Activated T-cell treated with anti-CD3 and anti-CD28 coated beads, Interleukin-2, amount 50 U/mL, for 72 hours (primary cell): ENCODE results near the gene ABCG4. TPM values are rescaled to one million over a fixed set of nuclear protein-coding genes. Genes with fewer than 3 reads are reported as not detected.
"Not testable (repeated sequence)": the region's sequence is repeated elsewhere in the genome, so short reads cannot be mapped to it uniquely, and the experiment has no call there.

Experiments
- ATAC-seq, 2 donors: fragments of 150-1000 bp; cut with Tn5 transposase; replicated peaks in 1 of 2; 2 replicates each; pipeline ENCODE4 v1.10.0; 2021; ENCODE audit warnings: moderate library complexity in 2 of 2, mild to moderate bottlenecking in 1 of 2
- DNase-seq, 2 donors: peaks; one replicate each; pipeline ENCODE4 v3.0.0; 2021 to 2022; ENCODE audit warnings: mixed read lengths in 1 of 2
- H3K27ac Mint-ChIP-seq: one replicate; pipeline ENCODE4 v1.8.0; 2022; ENCODE audit warnings: mild to moderate bottlenecking, moderate library complexity, mixed read lengths
- H3K27me3 Mint-ChIP-seq: one replicate; pipeline ENCODE4 v1.8.0; 2022; ENCODE audit warnings: low read depth, mixed read lengths
- H3K36me3 Mint-ChIP-seq, 2 donors: one replicate each; pipeline ENCODE4 v1.8.0; 2022; ENCODE audit warnings: mixed read lengths in 2 of 2, mild to moderate bottlenecking in 1 of 2; ENCODE audit not compliant: insufficient read depth in 2 of 2
- H3K4me1 Mint-ChIP-seq: one replicate; pipeline ENCODE4 v1.8.0; 2022; ENCODE audit warnings: low read depth, mixed read lengths
- H3K4me3 Mint-ChIP-seq, 2 donors: one replicate each; pipeline ENCODE4 v1.8.0; 2022; ENCODE audit warnings: mild to moderate bottlenecking in 2 of 2, mixed read lengths in 2 of 2, moderate library complexity in 2 of 2
- H3K9me3 Mint-ChIP-seq, 2 donors: one replicate each; pipeline ENCODE4 v1.8.0; 2022; ENCODE audit warnings: mixed read lengths in 2 of 2
- total RNA-seq, 2 donors: library from RNA; stranded (reverse); gene quantifications; one replicate each; pipeline ENCODE4 v1.2.3, GENCODE V29; 2022

Gene ABCG4
- total RNA-seq, 2 donors from 2014 or later, result 0.09 to 0.24 TPM

DNA sequence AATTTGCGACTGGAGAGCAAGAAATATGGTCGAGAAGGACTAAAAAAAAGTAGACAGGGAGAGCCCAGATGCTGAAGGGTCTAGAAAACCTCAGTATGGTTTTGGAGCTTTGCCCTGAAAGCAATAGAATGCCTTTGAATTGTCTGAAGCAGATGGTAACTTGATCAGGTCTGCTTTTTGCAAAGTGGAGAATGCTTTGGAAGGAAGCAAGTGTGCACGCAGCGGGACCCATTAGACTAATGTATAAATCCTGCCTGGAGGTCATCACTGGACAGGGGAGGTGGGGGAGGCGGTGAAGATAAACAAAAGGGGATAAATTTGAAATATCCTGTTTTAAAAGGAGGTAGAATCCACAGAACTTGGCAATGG, 28.2 kb upstream of the ABCG4 start:
- H3K4me3 Mint-ChIP-seq, result peak overlapping the region; percentile 94
- H3K27me3 Mint-ChIP-seq, result no peaks in the 10 kb centered on the region
- ATAC-seq, result no peak
- peak overlapping the region; percentile 82 for H3K27ac Mint-ChIP-seq
- DNase-seq, result no peak
- H3K36me3 Mint-ChIP-seq, result peaks cover 2 to 6% of the 10 kb centered on the region in 2 donors
- H3K9me3 Mint-ChIP-seq, result no peaks in the 10 kb centered on the region
- H3K4me1 Mint-ChIP-seq, result peaks cover 44% of the 10 kb centered on the region

DNA sequence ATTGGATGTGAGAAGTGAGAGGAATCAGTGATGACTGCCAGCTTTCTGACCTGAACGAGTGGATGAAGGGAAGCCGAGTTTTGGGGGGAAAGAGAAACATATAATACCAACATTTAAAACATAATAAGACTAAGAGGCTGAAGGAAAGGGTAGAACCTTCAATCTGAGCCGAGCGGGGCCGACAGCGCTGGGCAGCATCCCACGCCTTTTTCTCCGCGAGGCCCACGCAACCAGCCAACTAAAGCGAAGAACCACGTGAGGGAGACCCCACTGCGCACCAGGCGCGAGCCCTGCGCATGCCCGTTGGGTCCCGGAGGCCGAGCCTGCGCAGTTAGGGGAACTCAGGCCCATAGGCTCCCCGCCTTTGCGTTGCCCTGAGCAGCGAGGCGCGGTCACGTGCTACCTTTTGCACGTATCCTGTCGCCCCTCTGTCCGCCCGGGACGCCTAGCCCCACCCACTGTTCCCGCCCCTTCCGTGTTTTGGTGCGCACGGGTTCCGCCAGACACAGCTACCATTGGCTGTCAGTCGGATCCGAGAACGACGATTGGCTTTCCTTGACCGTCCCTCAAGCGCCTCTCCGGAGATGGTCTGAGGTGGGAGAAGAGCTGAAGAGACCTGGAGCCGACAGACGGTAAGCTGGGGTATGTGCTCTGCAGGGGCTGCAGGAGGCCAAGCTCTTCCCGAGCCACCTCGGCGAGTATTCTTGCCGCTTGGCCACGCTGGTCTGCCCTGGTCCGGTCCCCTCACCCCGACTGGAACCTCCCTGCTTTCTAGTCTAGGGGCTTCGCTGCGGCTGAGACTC, 27.6 kb upstream of the ABCG4 start, which contains the start of gene HINFP:
TSS of gene HINFP (plus strand) at position 573 of the 803 bp plus-strand sequence. CDS start 5,365 bp downstream, outside the sequence.
- ATAC-seq (peak; percentile 97 to 98), DNase-seq (peak; percentile 99 to 100)
- Mint-ChIP-seq H3K9me3 (no peaks in the 10 kb centered on the region), H3K36me3 (peaks cover 2 to 6% of the 10 kb centered on the region in 2 donors), H3K27ac (peak within 1 kb of the TSS; percentile 91), H3K4me3 (peak within 1 kb of the TSS; percentile 94), H3K4me1 (peaks cover 39% of the 10 kb centered on the region), H3K27me3 (no peaks in the 10 kb centered on the region)

DNA sequence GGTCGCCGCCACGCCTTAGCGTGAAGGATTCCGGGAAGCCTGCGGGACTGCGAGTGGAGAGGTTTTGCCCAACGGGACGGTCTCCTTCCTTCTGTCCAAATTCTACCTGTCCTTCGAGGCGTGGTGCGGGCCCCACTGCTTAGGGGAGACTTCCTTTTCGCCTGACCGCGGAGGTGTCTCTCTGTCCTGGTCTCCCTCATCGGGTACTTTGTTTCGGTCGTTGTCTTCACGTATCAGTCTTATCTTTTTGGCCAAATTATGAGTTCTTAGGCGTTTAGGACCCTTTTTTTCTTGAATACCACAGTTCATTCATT, 27.1 kb upstream of the ABCG4 start:
- ATAC-seq, result peak in 1 of 2 donors; percentile 3
- peaks cover 37% of the 10 kb centered on the region for H3K4me1 Mint-ChIP-seq
- H3K4me3 Mint-ChIP-seq, result peak overlapping the region; percentile 94
- H3K9me3 Mint-ChIP-seq, result no peaks in the 10 kb centered on the region
- H3K27me3 Mint-ChIP-seq, result no peaks in the 10 kb centered on the region
- no peak for DNase-seq
- H3K27ac Mint-ChIP-seq, result peak overlapping the region; percentile 91
- peaks cover 2 to 7% of the 10 kb centered on the region in 2 donors for H3K36me3 Mint-ChIP-seq

DNA sequence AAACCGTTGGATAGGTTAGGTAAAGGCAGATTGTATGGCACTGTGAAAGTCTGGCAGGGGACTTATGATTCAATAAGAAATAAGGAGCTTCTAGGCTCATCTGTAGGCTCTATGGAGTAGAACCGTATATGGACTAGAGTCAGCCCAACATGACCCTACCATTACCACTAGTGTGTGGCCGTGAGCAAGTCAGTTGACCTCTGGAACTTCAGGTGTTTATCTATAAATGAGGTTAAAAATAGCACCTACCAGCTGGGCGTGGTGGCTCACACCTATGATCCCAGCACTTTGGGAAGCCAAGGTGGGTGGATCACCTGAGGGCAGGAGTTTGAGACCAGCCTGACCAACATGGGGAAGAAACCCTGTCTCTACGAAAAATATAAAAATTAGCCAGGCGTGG, 23.0 kb upstream of the ABCG4 start:
- Mint-ChIP-seq H3K36me3 (peaks cover 2 to 14% of the 10 kb centered on the region in 2 donors), H3K4me3 (no peak overlapping the region), H3K9me3 (no peaks in the 10 kb centered on the region), H3K27ac (no peak overlapping the region), H3K27me3 (no peaks in the 10 kb centered on the region), H3K4me1 (peaks cover 31% of the 10 kb centered on the region)
- no peak for ATAC-seq
- DNase-seq, result no peak

DNA sequence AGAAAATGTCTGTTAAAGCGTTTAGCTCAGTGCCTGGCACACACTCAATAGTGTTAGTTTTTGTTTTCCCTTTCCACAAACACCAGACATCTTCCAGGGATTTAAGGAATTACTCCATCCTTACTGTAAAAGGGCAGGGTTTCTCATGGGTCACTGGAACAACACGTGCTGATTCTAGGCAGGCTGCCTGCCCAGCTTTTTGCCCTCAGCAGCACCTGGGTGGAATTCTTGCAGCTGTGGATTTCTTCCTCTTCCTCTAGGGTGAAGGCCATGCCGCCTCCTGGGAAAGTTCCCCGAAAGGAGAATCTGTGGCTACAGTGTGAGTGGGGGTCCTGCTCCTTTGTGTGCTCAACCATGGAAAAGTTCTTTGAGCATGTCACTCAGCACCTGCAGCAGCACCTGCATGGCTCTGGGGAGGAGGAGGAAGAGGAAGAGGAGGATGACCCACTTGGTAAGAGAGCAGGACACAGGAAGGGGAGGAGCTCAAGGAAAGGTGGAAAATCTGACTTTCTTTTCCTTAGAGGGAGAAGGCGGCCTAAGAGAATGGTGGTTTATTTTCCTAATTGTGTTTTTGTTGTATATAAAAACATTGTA, 22.1 kb upstream of the ABCG4 start:
- no peak for DNase-seq
- H3K27ac Mint-ChIP-seq, result peak overlapping the region; percentile 18
- ATAC-seq, result no peak
- no peak overlapping the region for H3K4me3 Mint-ChIP-seq
- H3K27me3 Mint-ChIP-seq, result no peaks in the 10 kb centered on the region
- peaks cover 26% of the 10 kb centered on the region for H3K4me1 Mint-ChIP-seq
- peaks cover 2 to 14% of the 10 kb centered on the region in 2 donors for H3K36me3 Mint-ChIP-seq
- H3K9me3 Mint-ChIP-seq, result no peaks in the 10 kb centered on the region

DNA sequence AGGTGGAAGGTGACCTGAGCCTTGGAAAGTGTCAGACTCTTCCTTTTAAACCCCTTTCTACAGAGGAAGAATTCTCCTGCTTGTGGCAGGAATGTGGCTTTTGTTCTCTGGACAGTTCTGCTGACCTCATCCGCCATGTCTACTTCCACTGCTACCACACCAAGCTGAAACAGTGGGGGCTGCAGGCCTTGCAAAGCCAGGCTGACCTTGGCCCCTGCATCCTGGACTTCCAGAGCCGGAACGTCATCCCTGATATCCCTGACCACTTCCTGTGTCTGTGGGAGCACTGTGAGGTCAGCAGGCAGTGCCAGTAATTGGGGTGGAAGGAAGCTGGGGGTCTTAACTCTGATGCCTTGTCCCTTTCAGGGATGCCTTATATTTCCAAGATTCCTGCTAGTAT, 18.2 kb upstream of the ABCG4 start:
- H3K4me1 Mint-ChIP-seq, result peaks cover 10% of the 10 kb centered on the region
- H3K27ac Mint-ChIP-seq, result no peak overlapping the region
- no peak overlapping the region for H3K4me3 Mint-ChIP-seq
- no peaks in the 10 kb centered on the region for H3K27me3 Mint-ChIP-seq
- no peaks in the 10 kb centered on the region for H3K9me3 Mint-ChIP-seq
- ATAC-seq, result no peak
- peaks cover 6 to 18% of the 10 kb centered on the region in 2 donors for H3K36me3 Mint-ChIP-seq
- DNase-seq, result no peak

DNA sequence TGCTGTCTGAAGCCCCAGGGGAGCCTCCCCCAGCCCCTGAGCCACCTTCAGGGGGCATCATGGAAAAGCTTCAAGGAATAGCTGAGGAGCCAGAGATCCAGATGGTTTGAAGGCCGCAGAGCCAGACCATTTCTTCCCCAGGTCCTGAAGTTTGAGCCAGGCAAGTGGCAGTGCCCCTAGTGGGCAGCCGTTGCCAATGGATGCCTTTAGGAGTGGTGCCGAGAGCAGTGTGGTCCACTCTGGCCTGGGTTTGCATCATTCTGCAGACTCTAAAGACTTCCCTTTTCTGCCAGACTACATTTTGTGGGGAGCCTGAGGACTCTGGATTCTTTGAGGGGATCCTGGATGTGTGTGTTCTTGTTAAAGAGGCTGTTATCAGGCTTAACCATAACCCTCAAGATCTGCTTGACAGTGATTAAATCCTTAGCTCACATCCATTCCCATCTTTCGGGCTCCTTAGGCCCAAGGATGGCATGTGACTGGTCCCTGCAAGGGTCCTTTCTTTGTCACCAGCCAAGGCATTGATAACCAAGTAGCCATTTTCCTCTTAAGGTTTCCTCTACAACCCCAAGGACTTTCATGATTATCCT, 14.4 kb upstream of the ABCG4 start:
- Mint-ChIP-seq H3K9me3 (no peaks in the 10 kb centered on the region), H3K36me3 (peaks cover 6 to 11% of the 10 kb centered on the region in 2 donors), H3K27me3 (no peaks in the 10 kb centered on the region), H3K4me3 (no peak overlapping the region), H3K4me1 (no peaks in the 10 kb centered on the region), H3K27ac (no peak overlapping the region)
- ATAC-seq (no peak), DNase-seq (no peak)

DNA sequence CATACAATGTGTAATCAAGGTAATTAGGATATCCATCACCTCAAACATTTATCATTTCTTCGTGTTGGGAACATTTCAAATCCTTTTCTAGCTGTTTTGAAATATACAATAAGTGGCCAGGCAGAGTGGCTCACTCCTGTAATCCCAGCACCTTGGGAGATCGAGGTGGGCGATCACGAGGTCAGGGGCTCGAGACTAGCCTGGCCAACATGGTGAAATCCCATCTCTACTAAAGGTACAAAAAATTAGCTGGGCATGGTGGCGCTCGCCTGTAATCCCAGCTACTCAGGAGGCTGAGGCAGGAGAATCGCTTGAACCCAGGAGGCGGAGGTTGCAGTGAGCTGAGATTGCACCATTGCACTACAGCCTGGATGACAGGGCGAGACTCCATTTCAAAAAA, 9.6 kb upstream of the ABCG4 start:
- not testable (repeated sequence) for ATAC-seq, DNase-seq, H3K36me3 Mint-ChIP-seq, H3K27me3 Mint-ChIP-seq, H3K4me3 Mint-ChIP-seq, H3K9me3 Mint-ChIP-seq, H3K4me1 Mint-ChIP-seq, H3K27ac Mint-ChIP-seq

DNA sequence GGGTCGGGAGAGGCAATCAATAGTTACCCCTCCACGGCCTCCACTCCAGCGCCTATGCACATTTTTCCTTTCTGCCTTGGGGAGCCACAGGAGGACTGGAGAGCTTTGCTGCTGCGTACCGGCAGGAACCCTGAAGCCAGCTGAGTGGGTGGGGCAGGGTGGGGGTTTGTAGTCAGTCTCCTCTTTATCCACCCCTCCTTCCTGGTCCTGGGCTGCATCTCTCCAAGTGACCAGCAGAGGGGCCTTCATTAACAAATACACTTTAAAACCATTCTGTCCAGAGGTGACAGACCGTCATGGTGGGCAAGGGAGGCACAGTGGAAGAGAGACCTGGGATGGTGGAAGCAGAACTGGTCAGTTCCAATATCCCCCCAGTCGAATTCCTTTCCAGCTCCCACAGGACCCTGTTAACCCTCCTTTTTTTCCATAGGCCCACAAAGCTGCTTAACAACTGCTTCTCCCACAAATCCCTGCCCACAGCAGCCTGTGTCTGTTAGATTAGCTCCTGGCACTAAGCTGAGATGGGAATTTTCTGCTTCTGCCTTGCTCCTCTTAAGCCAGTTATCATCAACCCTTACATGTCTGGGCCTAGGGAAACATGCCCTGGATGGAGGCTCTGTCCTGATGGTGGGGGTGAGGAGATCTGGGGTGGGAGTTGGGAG, 3.9 kb upstream of the ABCG4 start:
- H3K27ac Mint-ChIP-seq, result no peak overlapping the region
- ATAC-seq (peak in 1 of 2 donors; percentile 44), DNase-seq (peak; percentile 20 to 36)
- no peak overlapping the region for H3K4me3 Mint-ChIP-seq
- H3K27me3 Mint-ChIP-seq, result peaks cover 33% of the 10 kb centered on the region
- no peaks in the 10 kb centered on the region for H3K36me3 Mint-ChIP-seq
- peaks cover 14% of the 10 kb centered on the region for H3K4me1 Mint-ChIP-seq
- no peaks in the 10 kb centered on the region for H3K9me3 Mint-ChIP-seq

DNA sequence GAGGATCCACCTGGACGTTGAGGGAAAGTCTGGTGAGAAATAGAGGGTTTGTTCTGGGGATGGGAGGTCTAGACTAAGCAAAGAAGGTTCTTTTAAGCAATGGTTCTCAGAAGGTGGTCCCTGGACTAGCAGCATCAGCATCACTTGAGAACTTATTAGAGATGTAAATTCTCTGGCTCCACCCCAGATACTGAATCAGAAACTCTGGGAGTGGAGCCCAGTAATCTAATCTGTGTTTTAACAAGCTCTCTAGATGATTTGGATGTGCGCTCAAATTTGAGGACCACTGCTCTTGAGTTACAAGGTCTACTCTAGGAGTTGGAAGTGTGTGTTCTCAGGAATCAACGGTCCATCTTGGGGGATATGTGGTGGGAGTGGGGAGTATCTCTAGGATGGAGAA, 3.3 kb upstream of the ABCG4 start:
- peaks cover 39% of the 10 kb centered on the region for H3K27me3 Mint-ChIP-seq

DNA sequence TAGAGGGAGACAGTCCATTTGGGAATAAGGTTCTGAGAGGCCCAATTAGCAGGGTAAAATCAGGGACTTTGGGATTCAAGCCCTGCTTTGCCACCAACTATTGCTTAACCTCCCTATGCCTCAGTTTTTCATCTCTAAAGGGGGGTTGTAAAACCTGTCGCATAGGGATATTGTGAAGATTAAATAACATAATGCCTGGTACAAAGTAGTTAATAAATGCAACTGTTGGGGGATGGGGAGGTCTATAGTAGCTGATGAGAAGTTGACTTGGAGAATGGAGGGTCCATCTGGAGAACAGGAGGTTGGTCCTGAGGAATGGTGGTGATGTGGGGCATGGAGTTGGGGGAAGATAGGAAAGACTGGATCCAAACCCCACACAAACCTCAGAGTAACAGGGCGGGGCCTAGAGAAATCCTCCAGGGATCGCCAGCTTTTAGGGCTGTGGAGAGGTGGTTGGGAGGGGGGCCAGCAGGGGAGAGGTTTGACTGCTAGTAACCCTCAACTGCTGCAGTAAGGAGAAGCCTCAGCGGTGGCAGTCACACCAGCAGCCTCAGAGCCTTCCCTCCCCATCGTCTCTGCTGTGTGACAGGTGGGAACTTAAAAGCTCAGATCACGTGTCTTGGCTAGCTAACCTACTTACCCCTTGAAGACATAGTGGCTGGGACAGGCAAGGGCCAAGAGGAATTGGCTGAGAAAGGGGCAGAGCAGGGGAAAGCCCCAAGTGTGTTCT, 1.1 kb upstream of the ABCG4 start:
- Mint-ChIP-seq H3K4me1 (peaks cover 14% of the 10 kb centered on the region), H3K4me3 (peak overlapping the region; percentile 29 to 79), H3K9me3 (no peaks in the 10 kb centered on the region), H3K27me3 (peaks cover 51% of the 10 kb centered on the region), H3K36me3 (no peaks in the 10 kb centered on the region), H3K27ac (no peak overlapping the region)
- ATAC-seq, result peak in 1 of 2 donors; percentile 8
- DNase-seq, result no peak

More for the DNA sequence above, 3.3 kb upstream of the ABCG4 start:
- no peak for ATAC-seq
- Mint-ChIP-seq H3K36me3 (no peaks in the 10 kb centered on the region), H3K27ac (no peak overlapping the region), H3K4me1 (peaks cover 14% of the 10 kb centered on the region), H3K4me3 (no peak overlapping the region), H3K9me3 (no peaks in the 10 kb centered on the region)
- DNase-seq, result no peak

DNA sequence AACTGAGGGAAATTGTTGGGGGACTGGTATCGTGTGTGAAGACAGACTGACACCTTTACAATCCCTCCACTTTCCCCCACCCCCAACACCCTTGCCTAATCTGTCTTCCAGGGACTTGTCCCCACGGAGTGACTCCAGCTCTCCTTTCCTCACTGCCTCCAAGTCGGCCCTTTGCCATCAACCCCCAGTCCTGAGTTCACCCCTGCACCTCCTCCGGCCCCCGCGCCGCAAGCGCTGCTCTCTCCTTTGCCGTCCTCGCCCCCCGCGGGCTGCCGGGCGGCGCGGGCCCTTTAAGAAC, 183 bp upstream of the ABCG4 start:
- H3K27me3 Mint-ChIP-seq, result peaks cover 54% of the 10 kb centered on the region

More for the DNA sequence above, 183 bp upstream of the ABCG4 start:
- DNase-seq (no peak), ATAC-seq (no peak)
- Mint-ChIP-seq H3K36me3 (no peaks in the 10 kb centered on the region), H3K4me1 (peaks cover 14% of the 10 kb centered on the region), H3K9me3 (no peaks in the 10 kb centered on the region), H3K4me3 (peak overlapping the region; percentile 67 to 79), H3K27ac (no peak overlapping the region)
